K562 (cell line): ENCODE data around the gene OSBPL1A. TPM values are rescaled to one million over a fixed set of nuclear protein-coding genes. Genes with fewer than 3 reads are reported as not detected.

Experiments used
- E2F8 ChIP-seq: fragments of 450-650 bp; IDR thresholded peaks from 2 replicates; pipeline ENCODE4 v1.7.1; 2018; ENCODE audit warnings: mild to moderate bottlenecking, low read depth; ENCODE audit not compliant: partially characterized antibody
- E4F1 ChIP-seq: fragments of 250-450 bp; sonication (Bioruptor Pico); IDR thresholded peaks from 2 replicates; pipeline ENCODE4 v1.5.0; 2021; ENCODE audit warnings: mild to moderate bottlenecking, borderline replicate concordance
- ETV1 ChIP-seq: fragments of 450-650 bp; conservative IDR thresholded peaks from 2 replicates; pipeline ENCODE4 v1.6.1; 2016; ENCODE audit warnings: missing genetic modification characterization, control low read depth, low read depth, missing compliant biosample characterization
- FOXK1 ChIP-seq: sonication (generic); formaldehyde crosslinking; IDR thresholded peaks from 2 replicates; pipeline ENCODE4 v1.8.0; 2022; ENCODE audit warnings: missing genetic modification reagents, mild to moderate bottlenecking, borderline replicate concordance
- JUN ChIP-seq, 2 experiments: sonication (generic) in 1 of 2; formaldehyde crosslinking in 1 of 2; IDR thresholded peaks; 2 replicates each; pipeline versions ENCODE4 v1.6.1 to v1.8.0; 2012 to 2022; ENCODE audit warnings: borderline replicate concordance in 2 of 2, mild to moderate bottlenecking in 2 of 2, improper control_type of control experiment in 1 of 2, low read depth in 1 of 2, low read length in 1 of 2, missing genetic modification reagents in 1 of 2
- MCM7 ChIP-seq, 2 experiments: fragments of 450-650 bp; IDR thresholded peaks; 2 replicates each; pipeline ENCODE4 v1.6.1; 2016 to 2018
- PTBP1 ChIP-seq: fragments of 200-400 bp; formaldehyde crosslinking; IDR thresholded peaks from 2 replicates; pipeline ENCODE4 v1.6.1; 2017; ENCODE audit warnings: low read depth, low read length
- RBM15 ChIP-seq: fragments of 200-400 bp; formaldehyde crosslinking; IDR thresholded peaks from 2 replicates; pipeline ENCODE4 v1.6.1; 2018; ENCODE audit warnings: mild to moderate bottlenecking, low read length, moderate library complexity; ENCODE audit not compliant: insufficient read depth
- SAP30 ChIP-seq: fragments of 200-600 bp; sonication (generic); IDR thresholded peaks from 2 replicates; pipeline ENCODE4 v1.6.1; 2012; ENCODE audit warnings: borderline replicate concordance, low read depth, mild to moderate bottlenecking, moderate library complexity, low read length, control low read depth, inconsistent platforms; ENCODE audit not compliant: insufficient read depth, poor library complexity, severe bottlenecking
- VEZF1 ChIP-seq: fragments of 200-800 bp; sonication (Bioruptor generic); IDR thresholded peaks from 2 replicates; pipeline ENCODE4 v1.6.1; 2017; ENCODE audit warnings: missing genetic modification characterization, missing compliant biosample characterization
- ZNF408 ChIP-seq: fragments of 250-450 bp; sonication (Bioruptor Pico); IDR thresholded peaks from 2 replicates; pipeline ENCODE4 v1.4.0; 2020; ENCODE audit warnings: low read depth, mild to moderate bottlenecking, moderate library complexity
- ZNF436 ChIP-seq: fragments of 250-450, 450-650 bp; sonication (Bioruptor Pico); formaldehyde crosslinking; IDR thresholded peaks from 2 replicates; pipeline ENCODE4 v1.7.0; 2020; ENCODE audit warnings: mild to moderate bottlenecking
- ZNF764 ChIP-seq: fragments of 250-450 bp; sonication (Bioruptor Pico); IDR thresholded peaks from 2 replicates; pipeline ENCODE4 v1.4.0; 2020; ENCODE audit warnings: low read depth, mild to moderate bottlenecking, moderate library complexity
- polyA plus RNA-seq, 8 experiments: library from polyadenylated mRNA; depleted of rRNA in 4 of 8; stranded (reverse) in 5 of 8; unstranded in 3 of 8; fragments of >200 nt; fragmentation: Nextera tagmentation in 2 of 8; fragmentation: Illumina TruSeq in 1 of 8; extraction: Ambion mirVana in 2 of 8; extraction: Trizol in 1 of 8; gene quantifications; 2 replicates each; pipeline versions ENCODE4 v1.2.1 to v1.2.3, GENCODE V29; 2011 to 2014; ENCODE audit warnings: inconsistent platforms in 1 of 8, missing spikeins in 1 of 8
- total RNA-seq, 7 experiments: library from RNA; depleted of rRNA in 6 of 7; stranded (reverse); fragments of >200 nt in 6 of 7; fragmentation: Illumina TruSeq in 2 of 7; extraction: Trizol in 2 of 7; gene quantifications; 2 replicates each; pipeline versions ENCODE4 v1.2.1 to v1.2.3, GENCODE V29; 2011 to 2021; ENCODE audit warnings: low replicate concordance in 1 of 7

The OSBPL1A gene
- total and polyA plus RNA-seq, 9 of the 15 experiments (the other 6 are each of a cell fraction or from before 2014, with no cell fraction given) = 0.40 to 0.49 TPM; not detected in 7

- TF ChIP-seq RBM15 = no peak
- no peak for TF ChIP-seq ETV1
- no peak for TF ChIP-seq PTBP1
- peak; percentile 56; the same call in 1 of the 2 replicates for TF ChIP-seq JUN (IDR thresholded peaks at IDR 0.05; ENCODE audit: borderline replicate concordance, low read depth, low read length)
- no peak for TF ChIP-seq JUN (CRISPR knock-in tag; IDR thresholded peaks at IDR 0.05; ENCODE audit: borderline replicate concordance)
- TF ChIP-seq FOXK1 (CRISPR knock-in tag) = no peak
- TF ChIP-seq SAP30 = peak; percentile 41
- no peak for TF ChIP-seq E2F8
- no peak for TF ChIP-seq ZNF764 (CRISPR knock-in tag)
- TF ChIP-seq ZNF436 (CRISPR knock-in tag) = no peak
- 0 out of 2 replicates have a peak, but pooled peaks have one; percentile 49 for TF ChIP-seq ZNF408
- TF ChIP-seq E4F1 (CRISPR knock-in tag) = no peak
- TF ChIP-seq VEZF1 = peak; percentile 70
- no peak for TF ChIP-seq MCM7 (IDR thresholded peaks at IDR 0.05)
Observed at GRCh38 chr18:24426398-24427294, 29.0 kb upstream of the OSBPL1A start, which contains the start of gene IMPACT (continued).
